Colonic mucosa (tissue), 4 donors: Measurements from ENCODE around the gene TRIM44. TPM values are rescaled to one million over a fixed set of nuclear protein-coding genes. Genes with fewer than 3 reads are reported as not detected.

Source experiments
- DNase-seq: peaks from one replicate; pipeline ENCODE4 v3.0.0-alpha.2; 2020
- H3K27ac ChIP-seq: fragments of 200-600 bp; one replicate; pipeline ENCODE4 v1.8.0; 2021
- H3K27me3 ChIP-seq: fragments of 200-600 bp; one replicate; pipeline ENCODE4 v1.8.0; 2021
- H3K36me3 ChIP-seq: fragments of 200-600 bp; one replicate; pipeline ENCODE4 v1.8.0; 2021
- H3K4me1 ChIP-seq: fragments of 200-600 bp; one replicate; pipeline ENCODE4 v1.8.0; 2021; ENCODE audit warnings: mild to moderate bottlenecking
- H3K4me3 ChIP-seq: fragments of 200-600 bp; one replicate; pipeline ENCODE4 v1.8.0; 2021
- H3K9ac ChIP-seq, 2 donors: one replicate each; pipeline ENCODE4 v1.7.0; 2013; ENCODE audit warnings: control low read depth in 2 of 2, low read depth in 2 of 2, low read length in 2 of 2
- H3K9me3 ChIP-seq: fragments of 200-600 bp; one replicate; pipeline ENCODE4 v1.8.0; 2021
- intact Hi-C: fragments of 100-400 bp; cut with DNase I; formaldehyde crosslinking; loops from one replicate; pipeline ENCODE4 v1.14.1; 2022
- total RNA-seq, 2 donors: library from RNA; stranded (reverse); fragmentation: NEBNext Ultra II Directional in 1 of 2; extraction: Animal tissue kit (Norgen Biotek cat#: 25700) in 1 of 2; gene quantifications; one replicate each; pipeline ENCODE4 v1.2.1, GENCODE V29; 2021
- TF ChIP-seq, protein P1 (sequence below): fragments of 200-600 bp; IDR thresholded peaks from one replicate; pipeline ENCODE4 v1.8.0; 2022; ENCODE audit warnings: antibody characterized with exemption, mild to moderate bottlenecking
- donor health status: healthy.
- donor health status: DM: no; HTN: no; CAD: no.
- donor health status: DM: no; HTN: no; CAD: no.

Gene TRIM44
- total RNA-seq, 2 donors from 2014 or later = 38.8 to 47.0 TPM

GRCh38 chr11:35839368-35840161, 177.0 kb downstream of the TRIM44 start:
- H3K27me3 ChIP-seq = no peaks in the 10 kb centered on the region
- H3K9me3 ChIP-seq = no peaks in the 10 kb centered on the region
- DNase-seq = no peak
- intact Hi-C loops = no loop called here
- TF ChIP-seq, protein P1, sequence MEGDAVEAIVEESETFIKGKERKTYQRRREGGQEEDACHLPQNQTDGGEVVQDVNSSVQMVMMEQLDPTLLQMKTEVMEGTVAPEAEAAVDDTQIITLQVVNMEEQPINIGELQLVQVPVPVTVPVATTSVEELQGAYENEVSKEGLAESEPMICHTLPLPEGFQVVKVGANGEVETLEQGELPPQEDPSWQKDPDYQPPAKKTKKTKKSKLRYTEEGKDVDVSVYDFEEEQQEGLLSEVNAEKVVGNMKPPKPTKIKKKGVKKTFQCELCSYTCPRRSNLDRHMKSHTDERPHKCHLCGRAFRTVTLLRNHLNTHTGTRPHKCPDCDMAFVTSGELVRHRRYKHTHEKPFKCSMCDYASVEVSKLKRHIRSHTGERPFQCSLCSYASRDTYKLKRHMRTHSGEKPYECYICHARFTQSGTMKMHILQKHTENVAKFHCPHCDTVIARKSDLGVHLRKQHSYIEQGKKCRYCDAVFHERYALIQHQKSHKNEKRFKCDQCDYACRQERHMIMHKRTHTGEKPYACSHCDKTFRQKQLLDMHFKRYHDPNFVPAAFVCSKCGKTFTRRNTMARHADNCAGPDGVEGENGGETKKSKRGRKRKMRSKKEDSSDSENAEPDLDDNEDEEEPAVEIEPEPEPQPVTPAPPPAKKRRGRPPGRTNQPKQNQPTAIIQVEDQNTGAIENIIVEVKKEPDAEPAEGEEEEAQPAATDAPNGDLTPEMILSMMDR = no peak
- H3K36me3 ChIP-seq = no peaks in the 10 kb centered on the region
- no peak overlapping the region for H3K27ac ChIP-seq
- no peak overlapping the region for H3K4me3 ChIP-seq
- H3K4me1 ChIP-seq = no peaks in the 10 kb centered on the region
- H3K9ac ChIP-seq = no peak overlapping the region

DNA sequence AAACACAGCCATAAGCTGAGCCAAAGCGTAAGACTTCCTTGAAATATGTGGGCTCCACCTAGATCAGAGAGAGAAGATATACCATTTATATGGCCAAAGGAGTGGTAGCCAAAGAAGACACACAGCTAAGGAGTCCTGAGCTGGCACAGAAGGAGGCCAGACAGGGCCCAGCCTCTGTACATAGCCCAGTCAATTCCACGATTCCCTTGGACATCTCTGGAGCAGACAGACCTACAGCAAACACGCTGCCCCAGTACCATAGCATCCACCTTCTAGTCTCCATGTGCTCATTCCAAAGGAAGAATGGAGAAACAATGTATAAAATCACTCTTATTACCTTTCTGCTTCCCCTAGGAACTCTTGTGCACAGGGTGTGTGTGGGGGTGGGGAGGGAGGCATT, 179.2 kb downstream of the TRIM44 start:
- TF ChIP-seq, protein P1 = no peak
- H3K4me3 ChIP-seq = no peak overlapping the region
- DNase-seq = no peak
- intact Hi-C loops = no loop called here
- H3K27me3 ChIP-seq = no peaks in the 10 kb centered on the region
- no peak overlapping the region for H3K9ac ChIP-seq
- no peak overlapping the region for H3K27ac ChIP-seq
- no peaks in the 10 kb centered on the region for H3K9me3 ChIP-seq
- H3K4me1 ChIP-seq = no peaks in the 10 kb centered on the region
- no peaks in the 10 kb centered on the region for H3K36me3 ChIP-seq

DNA sequence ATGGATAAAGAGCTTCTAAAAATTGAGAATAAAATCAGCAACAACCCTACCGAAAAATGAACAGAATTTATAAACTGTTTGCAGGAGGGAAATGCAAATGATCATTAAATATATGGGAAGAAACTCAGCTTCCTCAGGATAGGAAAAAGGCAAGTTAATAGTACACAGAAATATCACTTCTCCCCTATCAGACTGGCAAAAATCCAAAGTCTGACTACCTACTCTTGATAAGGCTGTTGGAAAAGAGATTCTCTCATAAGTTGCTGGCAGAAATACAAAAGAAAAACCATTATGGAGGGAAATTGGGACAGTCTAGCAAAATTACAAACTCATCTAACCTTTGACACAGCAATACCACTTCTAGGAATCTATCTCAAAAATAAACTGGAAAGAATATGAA, 180.4 kb downstream of the TRIM44 start:
- intact Hi-C loops = no loop called here
- H3K4me1 ChIP-seq = no peaks in the 10 kb centered on the region
- no peak for DNase-seq

GRCh38 chr11:35844579-35844978, 182.0 kb downstream of the TRIM44 start:
- H3K27me3 ChIP-seq = no peaks in the 10 kb centered on the region
- no peak overlapping the region for H3K27ac ChIP-seq
- TF ChIP-seq, protein P1 = no peak
- no peaks in the 10 kb centered on the region for H3K9me3 ChIP-seq
- intact Hi-C loops = no loop called here
- no peak overlapping the region for H3K9ac ChIP-seq
- no peak overlapping the region for H3K4me3 ChIP-seq
- no peaks in the 10 kb centered on the region for H3K36me3 ChIP-seq
- H3K4me1 ChIP-seq = no peaks in the 10 kb centered on the region
- DNase-seq = no peak

More for the DNA sequence above, 180.4 kb downstream of the TRIM44 start:
- no peak overlapping the region for H3K4me3 ChIP-seq
- H3K27me3 ChIP-seq = no peaks in the 10 kb centered on the region
- no peaks in the 10 kb centered on the region for H3K9me3 ChIP-seq
- TF ChIP-seq, protein P1 = no peak
- H3K27ac ChIP-seq = no peak overlapping the region
- no peak overlapping the region for H3K9ac ChIP-seq
- no peaks in the 10 kb centered on the region for H3K36me3 ChIP-seq

DNA sequence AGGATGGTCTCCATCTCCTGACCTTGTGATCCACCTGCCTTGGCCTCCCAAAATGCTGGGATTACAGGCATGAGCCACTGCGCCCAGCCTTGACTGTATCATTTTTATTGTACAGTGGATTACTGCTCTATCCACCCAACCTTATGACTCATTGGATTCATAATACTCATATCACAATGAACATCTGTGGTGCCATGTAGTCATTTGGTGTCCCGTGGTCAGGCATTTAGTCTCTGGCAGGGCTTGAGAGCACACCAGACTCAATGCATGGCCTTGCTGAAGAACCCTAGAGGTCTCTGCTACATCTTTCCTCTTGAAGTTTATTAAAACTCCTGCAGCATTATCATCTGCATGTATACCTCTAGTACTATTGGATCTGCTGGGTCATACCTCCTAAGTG, 183.3 kb downstream of the TRIM44 start:
- Histone ChIP-seq H3K9me3 (no peaks in the 10 kb centered on the region), H3K4me1 (no peaks in the 10 kb centered on the region), H3K27me3 (no peaks in the 10 kb centered on the region), H3K36me3 (no peaks in the 10 kb centered on the region), H3K9ac (no peak overlapping the region), H3K27ac (no peak overlapping the region), H3K4me3 (no peak overlapping the region)
- no peak for DNase-seq
- TF ChIP-seq, protein P1 = no peak
- intact Hi-C loops = no loop called here
